NT2/D1 (cell line): ENCODE results near the gene GIT1.

ENCODE experiments used
- YY1 ChIP-seq: IDR thresholded peaks from 2 replicates; pipeline ENCODE4 v1.6.1; 2011; ENCODE audit not compliant: insufficient read length, insufficient read depth
- ZNF274 ChIP-seq: IDR thresholded peaks from 2 replicates; pipeline ENCODE4 v1.6.1; 2011; ENCODE audit warnings: mild to moderate bottlenecking, low read depth, low read length

GRCh38 chr17:29573558-29573869 is 15.9 kb downstream of the GIT1 start:
- TF ChIP-seq YY1 (no peak), ZNF274 (no peak)
